ENCODE measurements around the gene KCNJ1.

Gene KCNJ1

GRCh38 chr11:128848815-128849455, 18.2 kb downstream of the KCNJ1 start:
- no peak for DNase-seq (ENCODE audit: low read depth)

GRCh38 chr11:128846985-128847384, 20.1 kb downstream of the KCNJ1 start:
- no peak for DNase-seq (ENCODE audit: low read depth)

GRCh38 chr11:128845334-128845780, 21.7 kb downstream of the KCNJ1 start:
- DNase-seq (ENCODE audit: low read depth): no peak

DNA sequence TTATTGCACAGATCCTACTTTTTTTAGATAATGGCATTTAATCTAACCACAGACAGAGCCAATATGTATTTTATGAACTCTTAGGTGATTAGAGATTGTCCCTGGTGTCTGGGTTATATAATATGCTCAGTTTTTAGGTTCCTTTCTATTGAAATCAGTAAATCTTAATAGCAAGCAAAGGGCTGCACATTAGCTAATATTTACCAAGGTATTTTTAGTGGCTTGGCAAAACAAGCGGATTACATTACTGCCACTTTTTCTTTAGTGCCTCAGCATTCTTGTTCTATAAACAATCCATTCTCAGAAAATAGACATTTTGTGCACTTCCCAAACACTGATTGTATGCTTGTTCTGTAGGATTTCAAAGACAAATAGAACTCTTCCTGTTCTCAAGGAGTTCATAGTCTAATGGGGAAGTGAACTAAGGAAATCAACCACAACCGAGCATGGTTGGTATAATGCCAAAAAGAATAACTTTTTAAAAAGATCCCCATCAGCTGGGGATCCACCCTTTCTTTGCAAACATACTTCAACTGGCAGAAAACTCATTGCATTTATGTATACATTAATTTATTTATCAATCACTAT, 23.8 kb downstream of the KCNJ1 start:
- no peak for DNase-seq (ENCODE audit: low read depth)

DNA sequence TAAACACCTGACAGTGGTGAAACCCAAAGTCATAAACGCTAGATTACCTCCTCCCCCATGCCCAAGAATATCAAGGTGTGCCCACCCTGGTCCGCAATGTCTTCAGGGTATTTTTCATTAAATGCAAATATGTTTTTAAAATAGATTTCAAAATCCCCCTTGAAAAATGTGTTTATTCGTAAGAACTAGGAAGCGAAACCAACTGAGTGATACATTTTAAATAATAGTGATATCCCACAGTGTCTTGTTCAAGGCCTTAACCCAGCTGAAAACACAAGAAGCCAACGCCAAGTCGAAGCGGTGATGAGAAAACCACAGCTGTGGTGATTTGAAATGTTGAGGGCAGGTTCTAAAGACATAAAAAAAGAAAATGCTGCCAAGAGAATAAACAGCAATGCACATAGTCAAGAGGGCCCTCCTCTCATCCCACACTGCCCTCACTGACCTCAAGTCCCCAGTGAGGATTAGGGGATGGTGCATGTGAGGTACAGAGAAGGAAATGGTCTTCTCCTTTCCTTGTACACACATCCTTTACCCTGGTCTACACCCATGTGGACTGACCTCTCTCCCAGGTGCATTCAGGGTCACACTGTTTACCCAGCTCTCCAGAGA, 25.5 kb downstream of the KCNJ1 start:
- no peak for DNase-seq (ENCODE audit: low read depth)

- DNase-seq (ENCODE audit: low read depth): no peak
Observed at GRCh38 chr11:128840783-128841182, 26.3 kb downstream of the KCNJ1 start.

DNA sequence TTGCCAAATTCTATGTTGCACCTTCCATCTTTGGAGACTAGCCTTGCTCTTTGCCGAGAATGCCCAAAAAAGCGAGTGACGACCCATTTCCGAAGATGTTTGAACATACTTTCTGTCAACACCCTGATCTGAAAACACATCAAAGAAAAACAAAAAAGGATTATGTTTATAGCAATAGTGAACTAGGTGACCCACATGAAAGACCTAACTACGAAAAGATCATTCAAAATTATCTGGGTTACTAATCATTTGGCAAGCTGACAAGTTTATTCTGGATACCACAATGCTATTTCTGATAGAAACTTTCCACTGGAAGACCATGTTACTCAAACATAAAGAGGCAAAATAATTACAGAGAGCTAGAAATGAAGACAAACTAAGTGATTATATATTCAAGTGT, 27.0 kb downstream of the KCNJ1 start:
- DNase-seq (ENCODE audit: low read depth): no peak

- DNase-seq (ENCODE audit: low read depth): no peak
Observed at GRCh38 chr11:128839081-128839480, 28.0 kb downstream of the KCNJ1 start.

DNA sequence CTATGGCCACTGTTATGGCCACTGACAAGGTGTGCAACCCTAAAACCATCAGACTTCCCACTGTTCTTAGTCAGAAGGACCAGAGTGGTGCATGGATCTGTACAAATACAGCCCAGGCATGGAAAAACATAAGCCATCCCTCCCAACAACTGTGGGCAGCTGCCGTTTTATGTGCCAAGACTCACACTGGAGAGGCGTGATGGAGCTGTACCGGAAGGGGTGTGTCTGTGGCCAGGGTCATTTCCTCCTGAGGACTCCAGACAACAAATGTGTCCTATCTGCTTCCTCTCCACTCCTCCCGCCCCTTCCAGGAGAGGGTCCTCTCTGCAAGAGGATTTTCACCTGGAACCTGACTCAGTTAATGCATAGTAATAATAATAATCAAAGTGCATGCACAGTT, 29.5 kb downstream of the KCNJ1 start:
- DNase-seq (ENCODE audit: low read depth): no peak

DNA sequence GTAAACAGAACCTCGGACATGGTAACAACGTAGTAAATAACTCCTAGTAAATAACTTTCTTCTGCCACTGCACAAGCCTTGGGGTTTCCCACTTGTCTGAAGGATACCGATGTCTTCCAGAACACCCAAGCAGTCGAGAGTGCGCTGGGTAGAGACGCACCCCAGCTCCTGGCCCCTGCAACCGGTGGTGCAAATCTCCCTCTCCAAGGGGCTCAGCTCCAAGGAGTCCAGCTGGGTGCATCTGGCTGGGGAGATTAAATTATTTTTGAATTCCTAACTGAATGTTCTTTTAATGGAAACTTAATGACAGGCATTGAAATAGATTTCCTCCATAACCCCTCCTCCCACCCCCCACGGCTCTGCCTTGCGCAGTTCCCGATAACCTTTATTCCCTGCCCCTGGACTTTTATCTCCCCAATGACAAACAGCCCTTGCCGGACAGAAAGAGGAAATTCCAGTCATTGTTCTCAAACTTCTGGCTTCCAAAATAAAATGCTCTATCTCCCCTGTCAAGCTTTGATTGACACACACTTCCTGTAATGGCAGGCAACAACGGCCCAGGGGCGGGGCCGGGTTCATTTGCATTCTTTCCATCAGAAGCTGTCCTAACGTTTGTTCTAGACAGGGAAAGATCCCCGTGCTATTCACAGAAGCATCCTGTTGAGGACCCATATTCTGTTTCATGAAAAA, 31.2 kb downstream of the KCNJ1 start:
- DNase-seq (ENCODE audit: low read depth): no peak

GRCh38 chr11:128834157-128834556, 32.9 kb downstream of the KCNJ1 start:
- DNase-seq (ENCODE audit: low read depth): no peak

GRCh38 chr11:128832121-128832497, 35.0 kb downstream of the KCNJ1 start:
- DNase-seq (ENCODE audit: low read depth): no peak

DNA sequence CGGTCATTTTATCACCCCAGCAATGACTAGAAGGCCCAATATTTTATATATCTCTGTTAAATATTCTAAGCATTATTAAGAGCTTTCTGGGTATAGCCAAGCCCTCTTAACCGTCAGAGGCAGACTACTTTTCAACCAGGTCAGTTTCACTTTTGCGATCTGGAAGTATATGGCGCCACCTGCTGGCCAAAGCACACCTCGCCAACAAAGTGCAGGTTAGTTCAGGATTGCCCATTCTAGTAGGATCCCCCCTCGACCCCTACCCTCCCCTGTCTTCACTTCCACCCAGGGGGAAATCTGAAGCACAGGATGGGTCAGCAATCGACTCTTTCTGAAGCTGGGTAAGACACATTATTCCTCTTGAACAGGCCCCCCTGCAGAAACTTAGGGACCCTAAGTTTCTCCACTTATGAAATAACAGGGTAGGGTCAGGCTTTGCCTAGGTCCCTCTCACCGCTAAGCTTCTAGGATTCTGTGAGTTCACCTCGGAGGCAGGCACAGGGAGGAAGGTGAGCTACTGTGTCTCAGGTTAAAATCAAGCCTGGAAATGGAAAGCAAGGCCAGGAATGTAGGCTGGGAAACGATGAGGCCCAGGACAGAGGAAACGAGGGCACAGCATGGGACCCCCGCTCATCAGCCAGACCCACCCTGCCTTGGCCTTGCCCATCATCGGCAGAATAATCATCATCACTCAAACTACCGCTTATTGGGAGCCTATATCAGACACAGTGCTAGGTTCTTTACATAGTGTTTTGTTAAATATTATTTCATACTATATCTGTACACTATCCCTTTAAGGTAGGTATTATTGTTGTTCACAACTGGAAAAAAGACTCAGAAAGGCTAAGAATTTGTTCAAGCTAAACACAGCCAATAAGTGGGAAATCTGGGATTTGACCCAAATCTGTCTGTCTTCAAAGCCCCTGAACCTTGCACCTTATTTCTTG, 35.6 kb downstream of the KCNJ1 start:
- DNase-seq (ENCODE audit: low read depth): no peak

GRCh38 chr11:128830290-128831173, 36.6 kb downstream of the KCNJ1 start:
- DNase-seq (ENCODE audit: low read depth): no peak

GRCh38 chr11:128828350-128828749, 38.7 kb downstream of the KCNJ1 start:
- DNase-seq (ENCODE audit: low read depth): no peak

DNA sequence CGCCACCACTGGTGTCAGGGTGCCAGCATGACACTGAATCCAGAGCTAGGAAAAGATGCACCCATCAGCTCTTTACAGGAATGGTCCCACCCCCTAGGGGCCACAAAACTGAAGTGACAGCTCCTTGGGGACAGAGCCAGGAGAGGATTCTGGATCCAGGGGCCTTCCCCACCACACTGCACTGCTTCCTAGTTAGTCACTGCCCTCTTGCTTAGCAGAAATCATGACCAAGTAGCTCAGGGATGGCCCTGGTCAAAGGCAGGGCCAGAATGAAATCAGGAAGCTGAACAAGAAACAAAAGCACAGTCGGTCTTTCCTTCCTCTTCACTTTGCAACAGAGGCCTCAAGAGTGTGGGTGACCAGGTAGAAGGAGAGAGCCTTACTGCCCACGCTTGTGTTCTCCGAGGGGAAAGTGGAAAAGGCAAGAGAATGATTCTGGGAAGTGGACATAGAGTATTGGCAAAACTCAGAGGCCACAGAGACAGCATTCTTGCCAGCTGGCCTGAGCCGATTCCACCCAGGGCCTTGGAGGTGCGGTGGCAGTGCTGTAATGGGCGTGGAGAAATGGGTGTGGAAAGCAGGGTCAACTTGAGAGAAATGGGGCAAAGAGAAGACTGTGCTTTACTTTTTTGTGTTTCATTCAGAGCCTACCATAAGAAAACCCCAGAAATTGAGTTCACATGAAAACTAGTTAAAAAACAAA, 39.8 kb downstream of the KCNJ1 start:
- DNase-seq (ENCODE audit: low read depth): no peak

DNA sequence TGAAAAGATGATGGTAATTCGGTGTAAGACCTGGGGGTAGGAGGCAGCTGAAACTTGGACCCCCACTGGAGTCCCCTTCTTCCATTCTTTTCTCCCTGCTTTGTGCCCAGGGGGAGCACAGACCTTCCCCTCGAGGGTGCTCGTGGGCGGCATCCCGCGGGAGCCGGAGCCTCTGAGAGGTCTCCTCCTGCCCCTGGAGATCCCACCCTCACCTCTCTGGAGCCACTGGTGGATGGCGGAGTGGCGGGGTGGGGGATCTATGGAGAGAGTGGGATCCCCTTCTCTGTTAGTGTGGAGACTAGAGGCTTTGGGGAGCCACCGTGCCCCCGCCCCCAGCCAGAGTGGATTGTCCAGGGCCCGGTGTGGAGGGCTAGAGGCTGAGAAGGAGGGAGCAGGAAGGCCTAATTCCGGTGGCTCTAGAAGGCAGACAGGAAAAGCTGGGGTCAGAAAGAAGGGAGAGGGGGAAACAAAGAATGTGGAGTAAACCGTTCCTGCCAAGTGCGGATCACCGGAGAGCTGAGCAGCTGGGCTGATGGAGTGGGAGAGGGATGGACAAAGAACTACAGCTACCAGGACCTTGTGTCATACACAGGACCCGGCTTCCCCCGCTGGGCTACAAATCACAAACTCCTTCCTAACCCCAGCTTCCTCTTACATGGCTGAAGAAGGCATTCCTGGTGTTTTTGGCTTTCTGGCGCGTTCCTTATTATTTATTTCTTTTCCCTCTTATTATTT, 41.9 kb downstream of the KCNJ1 start:
- DNase-seq (ENCODE audit: low read depth): no peak

DNA sequence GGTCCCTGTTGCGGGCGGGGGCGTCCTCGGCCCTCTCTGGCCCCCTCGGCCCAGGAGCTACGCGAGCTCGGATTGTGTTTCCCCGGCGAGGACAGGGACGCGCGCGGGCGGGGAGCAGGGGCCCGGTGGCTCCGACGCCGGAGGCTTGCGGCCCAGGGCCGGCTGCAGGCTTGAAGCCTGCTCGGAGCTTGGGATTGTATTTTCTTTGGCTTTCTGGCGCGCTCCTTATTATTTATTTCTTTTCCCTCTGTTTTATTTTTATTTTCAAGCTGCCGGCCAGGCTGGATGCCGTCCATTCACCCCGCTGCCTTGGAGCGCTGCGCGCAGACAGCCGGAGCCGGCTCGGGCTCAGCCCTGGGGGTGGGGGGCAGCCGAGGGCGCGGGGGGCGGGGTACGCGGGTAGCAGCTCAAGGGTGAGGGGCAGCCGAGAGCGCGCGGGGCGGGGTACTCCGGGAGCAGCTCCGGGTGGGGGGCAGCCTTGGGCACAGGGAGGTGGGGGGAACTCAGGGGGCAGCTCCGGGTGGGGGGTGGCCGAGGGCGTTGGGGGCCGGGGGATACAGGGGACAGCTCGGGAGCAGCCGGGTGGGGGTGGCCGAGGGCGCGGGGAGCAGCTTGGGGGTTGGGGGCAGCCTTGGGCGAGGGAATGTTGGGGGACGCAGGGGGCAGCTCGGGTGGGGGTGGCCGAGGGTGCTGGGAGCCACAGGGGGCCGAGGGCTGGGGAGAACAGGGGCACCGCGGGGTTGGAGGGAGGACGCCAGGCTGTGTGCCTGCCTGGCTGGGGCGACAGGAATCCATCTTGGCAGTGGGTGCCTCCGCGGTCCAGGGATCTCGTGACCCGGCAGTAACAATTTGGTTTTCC, 42.7 kb downstream of the KCNJ1 start:
- DNase-seq (ENCODE audit: low read depth): no peak

DNA sequence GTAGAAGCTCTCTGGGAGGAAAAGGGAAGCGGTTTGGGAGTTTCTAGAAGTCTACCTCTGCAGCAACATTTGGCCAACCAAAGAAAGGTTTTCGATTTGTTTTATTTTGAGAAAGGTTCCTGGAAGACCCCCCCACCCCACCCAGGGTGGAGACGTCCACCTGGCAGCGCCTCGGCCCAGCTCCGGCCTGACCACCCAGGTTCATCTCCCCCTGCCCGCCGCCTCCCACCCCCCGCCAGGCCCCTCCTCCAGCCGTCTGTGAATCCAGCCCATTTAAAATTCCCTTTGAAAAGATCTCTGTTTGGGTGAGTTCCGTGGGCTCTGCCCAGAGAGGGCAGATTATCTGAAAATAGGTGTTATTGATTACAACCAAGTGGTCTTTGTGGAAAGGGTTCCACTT, 43.3 kb downstream of the KCNJ1 start:
- no peak for DNase-seq (ENCODE audit: low read depth)

Data from non-pigmented ciliary epithelial cell (primary cell).